WTC11 (cell line): ENCODE data around the gene MDFIC.

Experiments used
- CREM ChIP-seq: sonication (generic); formaldehyde crosslinking; IDR thresholded peaks from 2 replicates; pipeline ENCODE4 v1.8.1; 2022; ENCODE audit warnings: mild to moderate bottlenecking, missing genetic modification reagents, moderate library complexity
- E2F1 ChIP-seq: sonication (generic); formaldehyde crosslinking; IDR thresholded peaks from 2 replicates; pipeline ENCODE4 v1.8.0; 2022; ENCODE audit warnings: mild to moderate bottlenecking, missing genetic modification reagents
- FOXP1 ChIP-seq: sonication (generic); formaldehyde crosslinking; IDR thresholded peaks from 2 replicates; pipeline ENCODE4 v1.8.0; 2022; ENCODE audit warnings: missing genetic modification reagents, mild to moderate bottlenecking, moderate library complexity, borderline replicate concordance
- MAX ChIP-seq: sonication (generic); formaldehyde crosslinking; IDR thresholded peaks from 2 replicates; pipeline ENCODE4 v1.8.0; 2022; ENCODE audit warnings: mild to moderate bottlenecking, missing genetic modification reagents
- NFATC4 ChIP-seq: fragments of 250-450 bp; sonication (Bioruptor Pico); IDR thresholded peaks from 2 replicates; pipeline ENCODE4 v1.9.0; 2021; ENCODE audit warnings: mild to moderate bottlenecking
- SMAD4 ChIP-seq: sonication (generic); formaldehyde crosslinking; IDR thresholded peaks from 2 replicates; pipeline ENCODE4 v1.8.0; 2022; ENCODE audit warnings: mild to moderate bottlenecking, missing genetic modification reagents
- SOX15 ChIP-seq: fragments of 250-450 bp; sonication (Bioruptor Pico); IDR thresholded peaks from 2 replicates; pipeline ENCODE4 v1.9.0; 2021; ENCODE audit warnings: mild to moderate bottlenecking
- STAT6 ChIP-seq: sonication (generic); formaldehyde crosslinking; conservative IDR thresholded peaks from 2 replicates; pipeline ENCODE4 v1.8.1; 2023; ENCODE audit warnings: mild to moderate bottlenecking, low read depth, missing genetic modification reagents, moderate library complexity
- ZNF121 ChIP-seq: sonication (generic); formaldehyde crosslinking; IDR thresholded peaks from 2 replicates; pipeline ENCODE4 v1.8.0; 2023; ENCODE audit warnings: missing genetic modification reagents
- TF ChIP-seq, protein P1 (sequence below): fragments of 200-600 bp; IDR thresholded peaks from 2 replicates; pipeline ENCODE4 v1.8.0; 2022; ENCODE audit warnings: antibody characterized with exemption
- TF ChIP-seq, protein P2 (sequence below): sonication (generic); formaldehyde crosslinking; conservative IDR thresholded peaks from 2 replicates; pipeline ENCODE4 v1.8.1; 2022; ENCODE audit warnings: mild to moderate bottlenecking, missing genetic modification reagents
- TF ChIP-seq, protein P3 (sequence below): sonication (generic); formaldehyde crosslinking; IDR thresholded peaks from 2 replicates; pipeline ENCODE4 v1.8.1; 2022; ENCODE audit warnings: mild to moderate bottlenecking, moderate library complexity, missing genetic modification reagents
- TF ChIP-seq, protein P4 (sequence below): sonication (generic); formaldehyde crosslinking; IDR thresholded peaks from 2 replicates; pipeline ENCODE4 v1.8.1; 2022; ENCODE audit warnings: low read depth, missing genetic modification reagents, borderline replicate concordance

- TF ChIP-seq, protein P1, sequence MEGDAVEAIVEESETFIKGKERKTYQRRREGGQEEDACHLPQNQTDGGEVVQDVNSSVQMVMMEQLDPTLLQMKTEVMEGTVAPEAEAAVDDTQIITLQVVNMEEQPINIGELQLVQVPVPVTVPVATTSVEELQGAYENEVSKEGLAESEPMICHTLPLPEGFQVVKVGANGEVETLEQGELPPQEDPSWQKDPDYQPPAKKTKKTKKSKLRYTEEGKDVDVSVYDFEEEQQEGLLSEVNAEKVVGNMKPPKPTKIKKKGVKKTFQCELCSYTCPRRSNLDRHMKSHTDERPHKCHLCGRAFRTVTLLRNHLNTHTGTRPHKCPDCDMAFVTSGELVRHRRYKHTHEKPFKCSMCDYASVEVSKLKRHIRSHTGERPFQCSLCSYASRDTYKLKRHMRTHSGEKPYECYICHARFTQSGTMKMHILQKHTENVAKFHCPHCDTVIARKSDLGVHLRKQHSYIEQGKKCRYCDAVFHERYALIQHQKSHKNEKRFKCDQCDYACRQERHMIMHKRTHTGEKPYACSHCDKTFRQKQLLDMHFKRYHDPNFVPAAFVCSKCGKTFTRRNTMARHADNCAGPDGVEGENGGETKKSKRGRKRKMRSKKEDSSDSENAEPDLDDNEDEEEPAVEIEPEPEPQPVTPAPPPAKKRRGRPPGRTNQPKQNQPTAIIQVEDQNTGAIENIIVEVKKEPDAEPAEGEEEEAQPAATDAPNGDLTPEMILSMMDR: no peak
- no peak for TF ChIP-seq SMAD4
- no peak for TF ChIP-seq FOXP1 (CRISPR knock-in tag)
- no peak for TF ChIP-seq SOX15
- TF ChIP-seq, protein P2, sequence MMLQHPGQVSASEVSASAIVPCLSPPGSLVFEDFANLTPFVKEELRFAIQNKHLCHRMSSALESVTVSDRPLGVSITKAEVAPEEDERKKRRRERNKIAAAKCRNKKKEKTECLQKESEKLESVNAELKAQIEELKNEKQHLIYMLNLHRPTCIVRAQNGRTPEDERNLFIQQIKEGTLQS (CRISPR knock-in tag): no peak
- TF ChIP-seq STAT6 (CRISPR knock-in tag): no peak
- TF ChIP-seq MAX (CRISPR knock-in tag): no peak
- no peak for TF ChIP-seq CREM
- TF ChIP-seq, protein P3, sequence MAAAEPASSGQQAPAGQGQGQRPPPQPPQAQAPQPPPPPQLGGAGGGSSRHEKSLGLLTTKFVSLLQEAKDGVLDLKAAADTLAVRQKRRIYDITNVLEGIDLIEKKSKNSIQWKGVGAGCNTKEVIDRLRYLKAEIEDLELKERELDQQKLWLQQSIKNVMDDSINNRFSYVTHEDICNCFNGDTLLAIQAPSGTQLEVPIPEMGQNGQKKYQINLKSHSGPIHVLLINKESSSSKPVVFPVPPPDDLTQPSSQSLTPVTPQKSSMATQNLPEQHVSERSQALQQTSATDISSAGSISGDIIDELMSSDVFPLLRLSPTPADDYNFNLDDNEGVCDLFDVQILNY (CRISPR knock-in tag): no peak
- no peak for TF ChIP-seq E2F1 (CRISPR knock-in tag)
- no peak for TF ChIP-seq ZNF121 (CRISPR knock-in tag)
- TF ChIP-seq NFATC4: no peak
- TF ChIP-seq, protein P4, sequence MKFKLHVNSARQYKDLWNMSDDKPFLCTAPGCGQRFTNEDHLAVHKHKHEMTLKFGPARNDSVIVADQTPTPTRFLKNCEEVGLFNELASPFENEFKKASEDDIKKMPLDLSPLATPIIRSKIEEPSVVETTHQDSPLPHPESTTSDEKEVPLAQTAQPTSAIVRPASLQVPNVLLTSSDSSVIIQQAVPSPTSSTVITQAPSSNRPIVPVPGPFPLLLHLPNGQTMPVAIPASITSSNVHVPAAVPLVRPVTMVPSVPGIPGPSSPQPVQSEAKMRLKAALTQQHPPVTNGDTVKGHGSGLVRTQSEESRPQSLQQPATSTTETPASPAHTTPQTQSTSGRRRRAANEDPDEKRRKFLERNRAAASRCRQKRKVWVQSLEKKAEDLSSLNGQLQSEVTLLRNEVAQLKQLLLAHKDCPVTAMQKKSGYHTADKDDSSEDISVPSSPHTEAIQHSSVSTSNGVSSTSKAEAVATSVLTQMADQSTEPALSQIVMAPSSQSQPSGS (CRISPR knock-in tag): no peak
These were observed 18.3 kb downstream of the MDFIC start for GRCh38 chr7:114940220-114940619.
